ENCODE measurements around the gene GNAI1.

Gene GNAI1

DNA sequence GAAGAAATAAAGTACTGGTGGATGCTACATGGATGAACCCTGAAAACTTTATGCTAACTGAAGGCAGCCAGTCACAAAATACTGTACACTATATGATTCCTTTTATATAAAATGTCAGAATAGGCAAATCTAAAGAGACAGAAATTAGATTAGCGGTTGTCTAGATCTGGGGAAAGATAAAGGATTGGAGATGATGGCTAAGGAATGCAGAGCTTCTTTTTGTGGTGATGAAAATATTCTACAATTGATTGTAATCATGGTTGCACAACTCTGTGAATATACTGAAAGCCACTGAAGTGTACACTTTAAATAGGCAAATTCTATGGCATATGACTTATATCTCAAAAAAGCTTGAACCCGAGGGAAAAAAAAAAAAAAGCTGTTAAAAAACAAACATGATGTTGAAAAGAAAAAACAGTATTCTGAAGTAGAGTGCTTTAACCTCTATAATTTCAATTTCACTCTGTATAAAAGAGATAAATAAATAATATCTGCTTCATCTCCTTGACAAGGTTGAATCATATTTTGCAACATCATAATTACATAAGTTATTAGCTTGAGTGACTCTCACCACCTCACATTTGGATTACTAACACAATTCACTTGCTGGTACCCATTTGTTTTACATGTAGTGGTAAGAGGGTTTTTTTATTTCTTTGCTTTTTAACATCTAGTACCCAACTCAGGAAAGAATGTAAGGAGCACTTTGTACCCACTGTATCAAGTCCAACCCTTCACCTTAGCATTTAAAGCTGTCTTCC, 2.8 kb upstream of the GNAI1 start:
- Histone ChIP-seq H3K27ac (ENCODE audit: low read length) (no peak overlapping the region), H3K27me3 (ENCODE audit: insufficient read depth, low read length, poor library complexity) (no peaks in the 10 kb centered on the region), H3K4me2 (ENCODE audit: insufficient read depth, low read length) (no peak overlapping the region), H3K4me1 (ENCODE audit: insufficient read depth, low read length) (peaks cover 4% of the 10 kb centered on the region; the same call in 1 of the 2 replicates), H3K9me3 (ENCODE audit: insufficient read depth, low read length, severe bottlenecking) (peaks cover 4% of the 10 kb centered on the region), H4K20me1 (ENCODE audit: insufficient read depth, low read length) (no peaks in the 10 kb centered on the region), H2AFZ (ENCODE audit: low read depth, low read length) (no peak overlapping the region), H3K4me3 (ENCODE audit: low read depth in 1 of 2, low read length in 2 of 2) (no peak overlapping the region), H3K9ac (ENCODE audit: low read depth, low read length) (no peak overlapping the region), H3K36me3 (ENCODE audit: insufficient read depth, low read length) (no peaks in the 10 kb centered on the region), H3K79me2 (ENCODE audit: insufficient read depth, low read length) (no peaks in the 10 kb centered on the region)
- DNase-seq = no peak
- TF ChIP-seq EZH2 (IDR thresholded peaks at IDR 0.05; ENCODE audit: borderline replicate concordance, low read depth, low read length, severe bottlenecking) (no peak), CTCF (IDR thresholded peaks at IDR 0.05; ENCODE audit: borderline replicate concordance, extremely low read depth, low read length, poor library complexity, severe bottlenecking) (no peak)
- no peak for ATAC-seq (ENCODE audit: insufficient read depth, low read depth)

DNA sequence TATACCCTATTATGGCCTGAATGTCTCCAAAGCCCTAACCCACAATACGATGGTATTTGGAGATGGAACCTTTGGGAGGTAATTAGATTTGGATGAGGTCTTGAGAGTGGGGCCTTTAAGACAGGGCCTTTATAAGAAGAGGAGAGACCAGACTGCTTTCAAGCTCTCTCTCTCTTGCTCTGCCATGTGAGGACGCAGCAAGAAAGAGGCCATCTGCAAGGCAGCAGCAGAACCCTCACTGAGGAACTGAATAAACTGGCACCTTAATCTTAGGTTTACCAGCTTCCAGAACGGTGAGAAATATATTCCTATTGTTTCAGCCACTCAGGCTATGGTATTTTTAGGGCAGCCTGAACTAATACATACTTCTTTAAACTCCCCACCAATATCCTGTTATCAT, 2.0 kb upstream of the GNAI1 start:
- H2AFZ ChIP-seq (ENCODE audit: low read depth, low read length) = no peak overlapping the region
- H3K27ac ChIP-seq (ENCODE audit: low read length) = no peak overlapping the region
- peaks cover 4% of the 10 kb centered on the region; the same call in 1 of the 2 replicates for H3K4me1 ChIP-seq (ENCODE audit: insufficient read depth, low read length)
- H4K20me1 ChIP-seq (ENCODE audit: insufficient read depth, low read length) = no peaks in the 10 kb centered on the region
- no peak overlapping the region for H3K4me2 ChIP-seq (ENCODE audit: insufficient read depth, low read length)
- ATAC-seq (ENCODE audit: insufficient read depth, low read depth) (no peak), DNase-seq (no peak)
- no peak for TF ChIP-seq CTCF (IDR thresholded peaks at IDR 0.05; ENCODE audit: borderline replicate concordance, extremely low read depth, low read length, poor library complexity, severe bottlenecking)
- no peak for TF ChIP-seq EZH2 (IDR thresholded peaks at IDR 0.05; ENCODE audit: borderline replicate concordance, low read depth, low read length, severe bottlenecking)
- H3K4me3 ChIP-seq (ENCODE audit: low read depth in 1 of 2, low read length in 2 of 2) = no peak overlapping the region
- H3K9me3 ChIP-seq (ENCODE audit: insufficient read depth, low read length, severe bottlenecking) = peaks cover 4% of the 10 kb centered on the region
- H3K79me2 ChIP-seq (ENCODE audit: insufficient read depth, low read length) = no peaks in the 10 kb centered on the region
- H3K27me3 ChIP-seq (ENCODE audit: insufficient read depth, low read length, poor library complexity) = no peaks in the 10 kb centered on the region
- no peak overlapping the region for H3K9ac ChIP-seq (ENCODE audit: low read depth, low read length)
- H3K36me3 ChIP-seq (ENCODE audit: insufficient read depth, low read length) = no peaks in the 10 kb centered on the region

- no peak overlapping the region for H3K27ac ChIP-seq (ENCODE audit: low read length)
- no peak for TF ChIP-seq EZH2 (IDR thresholded peaks at IDR 0.05; ENCODE audit: borderline replicate concordance, low read depth, low read length, severe bottlenecking)
- no peak overlapping the region for H3K4me3 ChIP-seq (ENCODE audit: low read depth in 1 of 2, low read length in 2 of 2)
- ATAC-seq (ENCODE audit: insufficient read depth, low read depth) (no peak), DNase-seq (no peak)
- no peaks in the 10 kb centered on the region for H4K20me1 ChIP-seq (ENCODE audit: insufficient read depth, low read length)
- peaks cover 4% of the 10 kb centered on the region for H3K9me3 ChIP-seq (ENCODE audit: insufficient read depth, low read length, severe bottlenecking)
- no peaks in the 10 kb centered on the region for H3K4me1 ChIP-seq (ENCODE audit: insufficient read depth, low read length)
- H3K36me3 ChIP-seq (ENCODE audit: insufficient read depth, low read length) = no peaks in the 10 kb centered on the region
- no peaks in the 10 kb centered on the region for H3K27me3 ChIP-seq (ENCODE audit: insufficient read depth, low read length, poor library complexity)
- H3K4me2 ChIP-seq (ENCODE audit: insufficient read depth, low read length) = no peak overlapping the region
- no peak overlapping the region for H2AFZ ChIP-seq (ENCODE audit: low read depth, low read length)
- H3K9ac ChIP-seq (ENCODE audit: low read depth, low read length) = no peak overlapping the region
- no peaks in the 10 kb centered on the region for H3K79me2 ChIP-seq (ENCODE audit: insufficient read depth, low read length)
Observed at GRCh38 chr7:80133361-80134114, 1.1 kb upstream of the GNAI1 start.

- Histone ChIP-seq H3K79me2 (ENCODE audit: insufficient read depth, low read length) (no peaks in the 10 kb centered on the region), H3K4me1 (ENCODE audit: insufficient read depth, low read length) (no peaks in the 10 kb centered on the region), H4K20me1 (ENCODE audit: insufficient read depth, low read length) (no peaks in the 10 kb centered on the region), H3K9ac (ENCODE audit: low read depth, low read length) (no peak overlapping the region), H3K27me3 (ENCODE audit: insufficient read depth, low read length, poor library complexity) (no peaks in the 10 kb centered on the region), H3K4me2 (ENCODE audit: insufficient read depth, low read length) (no peak overlapping the region), H3K4me3 (ENCODE audit: low read depth in 1 of 2, low read length in 2 of 2) (no peak overlapping the region), H3K27ac (ENCODE audit: low read length) (no peak overlapping the region), H2AFZ (ENCODE audit: low read depth, low read length) (no peak overlapping the region), H3K9me3 (ENCODE audit: insufficient read depth, low read length, severe bottlenecking) (peaks cover 4% of the 10 kb centered on the region), H3K36me3 (ENCODE audit: insufficient read depth, low read length) (no peaks in the 10 kb centered on the region)
- TF ChIP-seq EZH2 (IDR thresholded peaks at IDR 0.05; ENCODE audit: borderline replicate concordance, low read depth, low read length, severe bottlenecking) (no peak), CTCF (IDR thresholded peaks at IDR 0.05; ENCODE audit: borderline replicate concordance, extremely low read depth, low read length, poor library complexity, severe bottlenecking) (no peak)
- ATAC-seq (ENCODE audit: insufficient read depth, low read depth) (no peak), DNase-seq (no peak)
Observed at GRCh38 chr7:80134115-80134535, 506 bp upstream of the GNAI1 start.
